Activated CD4-positive, alpha-beta T cell treated with anti-CD3 and anti-CD28 coated beads, Interleukin-2, Interleukin-4, amounts not matched to agents 100 ng/mL and 50 ng/mL, durations not matched to agents 16 hours and 8 hours (primary cell): Measurements from ENCODE around the gene COX15.
"Not testable (repeated sequence)": the region's sequence is repeated elsewhere in the genome, so short reads cannot be mapped to it uniquely, and the experiment has no call there.

ENCODE experiments used
- DNase-seq: peaks from one replicate; pipeline ENCODE4 v3.0.0-alpha.2; 2020; ENCODE audit warnings: low spot score

COX15 gene

DNA sequence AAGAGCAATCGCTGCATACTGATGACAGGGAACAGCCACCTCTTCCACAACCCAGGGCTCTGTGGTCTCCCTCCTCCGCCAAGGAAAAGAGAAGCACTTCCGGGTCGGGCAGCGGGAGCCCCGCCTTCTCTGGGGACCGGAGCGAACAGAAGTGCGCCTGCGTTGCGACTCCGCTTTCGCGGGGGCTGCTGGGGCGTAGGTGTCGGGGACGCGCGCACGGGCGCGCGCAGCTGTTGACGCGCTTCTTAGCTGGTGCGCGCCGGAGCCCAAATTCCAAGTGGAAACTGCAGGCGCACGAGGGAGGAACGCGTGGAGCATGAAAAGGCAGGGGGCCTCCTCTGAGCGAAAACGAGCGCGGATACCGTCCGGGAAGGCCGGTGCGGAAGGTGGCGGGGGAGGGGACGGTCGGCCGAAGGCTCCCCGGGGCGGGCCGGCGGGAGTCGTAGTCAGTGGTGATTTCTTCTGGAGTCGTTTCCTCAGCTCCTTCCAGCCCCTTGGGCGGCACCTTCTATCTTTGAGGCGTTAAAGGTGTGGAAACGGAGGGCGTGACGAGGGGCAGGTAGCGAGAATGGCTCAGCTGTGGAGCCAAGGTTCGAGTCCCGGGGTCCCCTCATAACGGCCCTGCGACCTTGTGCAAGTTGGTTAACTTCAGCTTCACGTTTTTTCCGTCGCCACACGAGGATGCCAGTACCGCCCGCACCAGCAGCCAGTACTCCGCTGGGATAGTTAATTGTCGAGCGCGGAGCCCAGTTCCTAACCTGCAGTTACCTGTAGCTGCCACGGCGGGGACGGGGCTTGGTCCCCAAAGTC, at the start of gene COX15, which contains the start of gene CUTC:
TSS of gene COX15 (minus strand) at position 95 of the 810 bp plus-strand sequence. CDS start at position 17, 78 bp downstream.
TSS of gene CUTC (plus strand) at position 202 of the 810 bp plus-strand sequence. CDS start at position 317, 115 bp downstream.
- DNase-seq = peak; percentile 97

- peak; percentile 10 for DNase-seq
Measured at GRCh38 chr10:99779335-99779734, 47.4 kb upstream of the COX15 start.

DNA sequence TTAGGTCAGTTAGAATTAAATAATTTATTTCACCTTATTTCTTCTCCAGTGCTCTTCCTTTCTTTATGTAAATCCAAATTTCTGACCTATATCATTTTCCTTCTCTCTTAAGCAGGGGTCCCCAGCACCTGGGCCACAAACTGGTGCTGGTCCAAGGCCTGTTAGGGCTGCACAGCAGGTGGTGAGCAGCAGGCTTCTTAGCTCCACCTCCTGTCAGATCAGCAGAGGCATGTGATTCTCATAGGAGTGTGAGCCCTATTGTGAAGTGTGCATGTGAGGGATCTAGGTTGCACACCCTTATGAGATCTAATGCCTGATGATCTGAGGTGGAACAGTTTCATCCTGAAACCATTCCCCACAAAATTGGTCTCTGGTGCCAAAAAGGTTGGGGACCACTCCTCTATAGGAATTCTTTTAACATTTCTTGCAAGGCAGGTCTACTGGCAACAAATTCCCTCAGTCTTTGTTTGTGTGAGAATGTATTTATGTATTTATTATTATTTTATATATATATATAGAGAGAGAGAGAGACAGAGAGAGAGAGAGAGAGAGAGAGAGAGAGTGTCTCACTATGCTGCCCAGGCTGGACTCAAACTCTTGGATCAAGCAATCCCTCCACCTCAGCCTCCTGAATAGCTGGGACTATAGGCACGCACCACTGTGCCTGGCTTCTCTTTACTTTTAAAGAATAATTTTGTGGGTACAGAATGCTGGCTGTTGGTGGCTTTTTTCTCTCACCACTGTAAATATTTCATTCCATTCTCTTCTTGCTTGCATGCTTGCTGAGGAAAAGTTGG, 46.2 kb upstream of the COX15 start:
- DNase-seq = no peak

DNA sequence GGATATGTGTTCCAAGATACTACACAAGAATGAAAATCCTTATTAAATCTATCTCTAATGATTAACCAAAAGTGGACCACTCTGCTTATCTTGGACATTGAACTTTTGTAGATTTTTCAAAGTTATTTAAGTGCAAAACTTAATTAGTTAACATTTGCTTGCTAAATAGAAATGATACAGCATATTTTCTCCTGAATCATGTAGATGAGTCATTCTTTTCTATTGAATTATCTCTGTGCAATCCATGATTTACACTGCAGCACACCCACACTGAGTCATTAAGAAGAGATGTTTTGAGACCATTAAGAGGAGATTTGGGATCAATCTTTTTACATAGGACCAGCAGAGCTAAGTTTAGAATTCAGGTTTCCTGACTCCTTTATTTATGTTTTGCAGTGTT, 43.9 kb upstream of the COX15 start:
- DNase-seq = peak; percentile 22

GRCh38 chr10:99770408-99771045, 38.6 kb upstream of the COX15 start:
- no peak for DNase-seq

- DNase-seq = no peak
Measured at GRCh38 chr10:99769706-99770105, 37.8 kb upstream of the COX15 start.

DNA sequence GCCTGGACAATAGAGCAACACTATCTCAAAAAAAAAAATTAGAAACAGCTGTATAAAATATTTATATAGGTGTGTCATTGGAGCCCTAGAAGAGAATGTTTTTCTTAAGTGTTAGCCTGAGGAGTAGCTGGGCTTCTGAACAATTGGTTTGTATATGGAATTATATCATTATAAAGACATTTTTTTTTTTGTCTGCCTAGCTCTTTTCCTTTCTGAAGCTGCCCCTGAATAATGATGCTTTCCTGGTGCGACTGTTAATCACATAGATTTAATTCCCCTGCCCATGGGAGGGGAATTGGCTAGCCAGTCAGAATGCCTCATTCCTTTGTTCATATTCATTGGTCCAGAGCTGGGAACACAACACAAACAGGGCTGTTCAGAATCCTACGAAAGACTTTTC, 36.6 kb upstream of the COX15 start:
- no peak for DNase-seq

DNA sequence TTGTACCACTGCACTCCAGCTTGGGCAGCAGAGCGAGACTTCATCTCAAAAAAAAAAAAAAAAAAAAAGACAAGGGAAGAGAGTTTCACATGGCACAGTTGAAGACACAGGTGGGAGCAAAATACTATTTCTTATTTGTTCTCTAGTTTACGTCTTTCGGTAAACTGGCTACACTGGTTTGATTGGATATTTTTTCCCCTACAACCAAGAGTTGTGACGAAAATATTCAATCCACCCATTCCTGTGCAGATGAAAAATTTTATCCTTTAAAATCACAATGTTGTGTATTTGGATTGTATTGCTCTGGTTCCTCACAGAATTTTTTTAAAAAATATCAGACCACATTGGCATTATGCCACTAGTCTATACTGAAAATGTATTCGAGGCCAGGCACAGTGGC, 36.0 kb upstream of the COX15 start:
- no peak for DNase-seq

- peak; percentile 53 for DNase-seq
Measured at GRCh38 chr10:99766302-99766681, 34.4 kb upstream of the COX15 start.

DNA sequence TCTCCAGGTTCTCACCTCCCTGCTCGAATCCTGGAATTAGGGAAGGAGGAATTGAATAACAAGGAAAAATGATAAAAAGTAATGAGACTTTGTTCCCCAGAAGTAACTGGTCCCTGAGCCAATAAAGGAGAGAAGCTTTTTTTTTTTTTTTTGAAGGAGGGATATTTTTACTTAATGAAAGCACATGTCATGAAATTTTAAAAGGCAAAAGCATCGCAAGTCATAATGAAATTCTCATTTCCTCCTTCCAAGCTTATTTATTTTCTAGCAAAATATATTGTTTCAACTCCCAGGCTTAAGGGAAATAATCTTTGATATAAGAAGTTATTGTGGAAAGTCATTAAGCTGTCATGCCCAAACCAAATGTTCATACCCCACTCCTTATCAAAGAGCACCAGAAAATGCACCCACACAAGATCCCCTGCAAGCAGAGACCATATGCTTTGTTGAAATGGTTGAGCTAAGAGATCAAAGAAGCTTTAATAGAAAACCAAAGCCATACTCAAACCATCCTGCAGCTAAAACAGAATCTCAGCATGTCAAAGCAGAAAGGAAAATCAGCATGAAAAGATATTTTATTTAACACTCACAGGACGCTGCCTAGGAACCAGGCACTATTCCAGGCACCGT, 33.9 kb upstream of the COX15 start:
- no peak for DNase-seq

- no peak for DNase-seq
Measured at GRCh38 chr10:99761365-99761764, 29.4 kb upstream of the COX15 start.

GRCh38 chr10:99760321-99760720, 28.4 kb upstream of the COX15 start:
- DNase-seq = no peak

DNA sequence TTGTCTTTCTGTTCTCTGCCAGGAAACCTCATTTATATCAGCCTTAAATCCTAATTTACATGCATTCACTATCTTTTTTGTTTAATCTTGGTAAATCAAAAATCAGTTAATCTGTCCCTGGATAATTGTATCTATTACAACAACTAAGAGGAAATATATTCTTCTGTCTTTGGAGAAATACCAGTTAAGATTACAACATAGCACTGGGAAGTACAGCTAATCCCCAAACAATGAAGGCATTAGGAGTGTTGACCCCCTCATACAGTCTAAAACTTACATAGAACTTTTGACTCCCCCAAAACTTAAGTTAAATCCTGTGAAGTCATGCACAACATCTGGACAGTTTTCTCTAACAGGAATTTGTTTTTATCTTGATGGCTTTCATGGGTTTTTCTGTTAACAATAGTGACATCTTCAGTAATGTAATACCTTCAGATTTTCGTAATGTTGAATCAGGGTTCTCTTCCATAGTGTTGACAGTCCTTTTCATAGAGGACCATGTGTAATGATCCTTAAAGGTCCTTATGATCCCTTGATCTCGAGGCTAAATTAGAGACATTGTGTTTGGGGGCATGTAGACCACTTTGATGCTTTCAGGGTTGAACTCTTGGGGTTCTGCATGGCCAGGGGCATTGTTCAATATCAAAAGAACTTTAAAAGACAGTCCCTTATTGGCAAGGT, 26.4 kb upstream of the COX15 start:
- DNase-seq = no peak

GRCh38 chr10:99756159-99756558, 24.2 kb upstream of the COX15 start:
- no peak for DNase-seq

GRCh38 chr10:99754670-99755069, 22.7 kb upstream of the COX15 start:
- DNase-seq = no peak

GRCh38 chr10:99750641-99751040, 18.7 kb upstream of the COX15 start:
- DNase-seq = no peak

GRCh38 chr10:99748823-99749451, 17.0 kb upstream of the COX15 start:
- DNase-seq = no peak

- DNase-seq = not testable (repeated sequence)
Measured at GRCh38 chr10:99746166-99746565, 14.2 kb upstream of the COX15 start.

DNA sequence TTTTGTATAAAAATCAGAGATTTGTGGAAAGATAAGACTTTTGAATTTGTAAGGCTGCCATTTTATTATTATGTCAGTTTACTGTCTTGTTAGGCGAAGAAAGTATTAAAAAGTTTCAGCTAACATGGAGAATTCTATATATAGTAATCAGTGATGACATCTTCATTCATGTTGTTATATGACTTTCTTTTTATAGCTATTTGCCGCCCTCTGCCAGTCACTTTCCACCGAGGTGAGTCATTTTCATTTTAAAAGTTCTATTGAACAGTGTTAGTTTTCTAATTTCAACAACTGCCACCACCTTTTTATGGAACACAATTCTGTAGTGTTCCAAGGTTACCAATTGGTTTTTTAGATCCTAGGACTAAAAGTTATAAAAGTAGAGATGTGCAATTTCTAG, 11.9 kb upstream of the COX15 start:
- DNase-seq = no peak

DNA sequence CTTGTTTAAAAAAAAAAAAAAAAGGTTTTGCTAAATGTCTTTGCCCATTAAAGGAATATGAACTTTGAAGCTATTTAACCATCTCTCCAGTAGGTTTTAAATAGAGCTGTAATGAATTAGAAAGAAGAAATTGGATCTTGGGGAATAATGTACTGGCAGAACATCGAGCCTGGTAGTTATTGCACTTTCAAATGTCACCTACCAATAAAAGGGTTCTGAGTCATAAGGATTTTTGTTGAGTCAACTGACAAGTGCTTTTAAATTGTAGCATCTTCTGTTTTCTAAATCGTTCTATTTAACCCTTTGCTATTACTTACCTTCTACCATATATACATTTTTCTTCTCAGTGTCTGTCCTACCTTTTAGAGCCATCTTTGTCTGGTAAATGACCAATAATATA, 10.8 kb upstream of the COX15 start:
- no peak for DNase-seq

DNA sequence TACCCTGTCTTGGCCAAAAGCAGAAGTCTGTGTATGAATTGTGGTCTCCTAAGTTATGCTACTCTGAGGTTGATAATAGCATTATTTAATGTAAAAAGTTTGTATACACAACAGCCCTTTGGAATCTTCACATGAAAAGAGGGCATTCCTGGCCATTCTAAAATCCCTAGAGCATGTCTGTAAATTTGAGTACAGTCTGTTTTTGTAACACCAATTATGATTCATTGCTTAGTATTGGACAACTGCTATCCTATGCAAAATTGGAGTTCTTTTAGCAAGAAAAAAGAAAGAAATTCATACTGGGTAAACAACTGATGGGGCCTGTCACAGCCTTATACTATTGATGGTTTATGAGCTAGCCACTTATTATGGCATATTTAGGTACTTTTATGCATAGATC, 10.3 kb upstream of the COX15 start:
- DNase-seq = no peak
